ENCODE measurements around the gene WHRN.

WHRN gene

DNA sequence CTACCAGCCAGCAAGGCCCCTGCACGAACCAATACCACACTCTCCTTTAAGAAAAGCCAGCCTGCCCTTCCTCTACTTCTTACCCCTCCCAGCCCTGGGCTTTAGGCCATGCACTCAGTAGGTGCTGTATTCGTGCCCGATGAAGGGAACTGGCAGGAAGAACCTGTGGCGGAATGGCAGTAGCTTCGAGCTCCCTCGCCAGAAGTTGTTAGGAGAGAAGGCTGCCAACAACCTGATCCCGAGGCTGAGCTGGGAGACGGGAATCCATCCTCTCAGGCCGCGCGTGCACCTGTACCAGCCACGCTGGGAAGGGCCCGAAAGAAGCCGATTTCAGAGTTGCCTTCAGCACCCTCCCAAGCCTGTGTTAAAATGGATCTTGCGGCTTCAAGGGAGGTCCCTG, 72.2 kb downstream of the WHRN start:
- Histone ChIP-seq H3K27ac (replicated peaks) (no peak overlapping the region), H3K27me3 (ENCODE audit: insufficient read depth, poor library complexity, severe bottlenecking) (peaks cover 6% of the 10 kb centered on the region), H3K4me3 (replicated peaks; ENCODE audit: insufficient read depth, low read length) (no peak overlapping the region)
- TF ChIP-seq SPI1 (IDR thresholded peaks at IDR 0.05; ENCODE audit: borderline replicate concordance, low read depth), result no peak
- no peak for TF ChIP-seq GABPA (IDR thresholded peaks at IDR 0.05; ENCODE audit: low read depth)
- TF ChIP-seq, protein P1, sequence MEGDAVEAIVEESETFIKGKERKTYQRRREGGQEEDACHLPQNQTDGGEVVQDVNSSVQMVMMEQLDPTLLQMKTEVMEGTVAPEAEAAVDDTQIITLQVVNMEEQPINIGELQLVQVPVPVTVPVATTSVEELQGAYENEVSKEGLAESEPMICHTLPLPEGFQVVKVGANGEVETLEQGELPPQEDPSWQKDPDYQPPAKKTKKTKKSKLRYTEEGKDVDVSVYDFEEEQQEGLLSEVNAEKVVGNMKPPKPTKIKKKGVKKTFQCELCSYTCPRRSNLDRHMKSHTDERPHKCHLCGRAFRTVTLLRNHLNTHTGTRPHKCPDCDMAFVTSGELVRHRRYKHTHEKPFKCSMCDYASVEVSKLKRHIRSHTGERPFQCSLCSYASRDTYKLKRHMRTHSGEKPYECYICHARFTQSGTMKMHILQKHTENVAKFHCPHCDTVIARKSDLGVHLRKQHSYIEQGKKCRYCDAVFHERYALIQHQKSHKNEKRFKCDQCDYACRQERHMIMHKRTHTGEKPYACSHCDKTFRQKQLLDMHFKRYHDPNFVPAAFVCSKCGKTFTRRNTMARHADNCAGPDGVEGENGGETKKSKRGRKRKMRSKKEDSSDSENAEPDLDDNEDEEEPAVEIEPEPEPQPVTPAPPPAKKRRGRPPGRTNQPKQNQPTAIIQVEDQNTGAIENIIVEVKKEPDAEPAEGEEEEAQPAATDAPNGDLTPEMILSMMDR (IDR thresholded peaks at IDR 0.05; ENCODE audit: insufficient read depth, low read length), result no peak
- TF ChIP-seq, protein P2, sequence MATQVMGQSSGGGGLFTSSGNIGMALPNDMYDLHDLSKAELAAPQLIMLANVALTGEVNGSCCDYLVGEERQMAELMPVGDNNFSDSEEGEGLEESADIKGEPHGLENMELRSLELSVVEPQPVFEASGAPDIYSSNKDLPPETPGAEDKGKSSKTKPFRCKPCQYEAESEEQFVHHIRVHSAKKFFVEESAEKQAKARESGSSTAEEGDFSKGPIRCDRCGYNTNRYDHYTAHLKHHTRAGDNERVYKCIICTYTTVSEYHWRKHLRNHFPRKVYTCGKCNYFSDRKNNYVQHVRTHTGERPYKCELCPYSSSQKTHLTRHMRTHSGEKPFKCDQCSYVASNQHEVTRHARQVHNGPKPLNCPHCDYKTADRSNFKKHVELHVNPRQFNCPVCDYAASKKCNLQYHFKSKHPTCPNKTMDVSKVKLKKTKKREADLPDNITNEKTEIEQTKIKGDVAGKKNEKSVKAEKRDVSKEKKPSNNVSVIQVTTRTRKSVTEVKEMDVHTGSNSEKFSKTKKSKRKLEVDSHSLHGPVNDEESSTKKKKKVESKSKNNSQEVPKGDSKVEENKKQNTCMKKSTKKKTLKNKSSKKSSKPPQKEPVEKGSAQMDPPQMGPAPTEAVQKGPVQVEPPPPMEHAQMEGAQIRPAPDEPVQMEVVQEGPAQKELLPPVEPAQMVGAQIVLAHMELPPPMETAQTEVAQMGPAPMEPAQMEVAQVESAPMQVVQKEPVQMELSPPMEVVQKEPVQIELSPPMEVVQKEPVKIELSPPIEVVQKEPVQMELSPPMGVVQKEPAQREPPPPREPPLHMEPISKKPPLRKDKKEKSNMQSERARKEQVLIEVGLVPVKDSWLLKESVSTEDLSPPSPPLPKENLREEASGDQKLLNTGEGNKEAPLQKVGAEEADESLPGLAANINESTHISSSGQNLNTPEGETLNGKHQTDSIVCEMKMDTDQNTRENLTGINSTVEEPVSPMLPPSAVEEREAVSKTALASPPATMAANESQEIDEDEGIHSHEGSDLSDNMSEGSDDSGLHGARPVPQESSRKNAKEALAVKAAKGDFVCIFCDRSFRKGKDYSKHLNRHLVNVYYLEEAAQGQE (IDR thresholded peaks at IDR 0.05; ENCODE audit: insufficient replicate concordance, low read depth), result no peak
- TF ChIP-seq POLR2AphosphoS5 (IDR thresholded peaks at IDR 0.05; ENCODE audit: low read depth), result no peak
- no peak for DNase-seq (ENCODE audit: low read depth in 1 of 2, low spot score in 1 of 2)

DNA sequence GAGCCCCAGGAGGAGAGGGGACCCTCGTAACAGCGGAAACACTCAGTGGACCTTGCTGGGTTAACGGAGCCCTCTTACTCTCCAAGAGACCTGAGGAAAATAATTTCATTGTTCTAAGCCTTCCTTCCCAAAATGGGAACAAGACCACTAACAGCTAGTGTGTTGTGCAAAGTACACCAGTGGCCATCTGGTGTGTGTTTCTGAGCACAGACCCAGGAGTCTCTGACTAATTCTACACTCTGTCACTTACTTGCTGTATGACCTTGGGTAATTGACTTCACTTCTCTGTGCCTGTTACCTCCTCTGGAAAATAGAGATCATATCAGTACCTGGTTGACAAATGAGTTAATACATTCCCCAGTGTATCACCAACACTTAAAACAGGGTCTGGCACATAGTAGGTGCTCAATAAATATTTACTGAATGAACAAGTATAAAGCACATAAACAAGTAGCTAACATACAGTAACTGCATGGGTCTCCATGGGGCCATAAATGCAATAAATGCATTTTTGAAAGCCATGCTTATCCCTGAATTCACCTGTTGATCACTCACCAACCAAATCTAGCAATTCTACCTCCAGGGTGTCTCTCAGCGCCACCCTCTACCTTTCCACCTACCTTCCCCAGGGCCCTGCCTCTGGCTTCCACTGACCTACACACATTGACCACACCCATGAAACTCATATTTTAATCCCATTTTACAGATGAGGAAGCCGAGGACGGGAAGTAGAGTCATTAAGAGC, 72.8 kb downstream of the WHRN start:
- Histone ChIP-seq H3K27me3 (ENCODE audit: insufficient read depth, poor library complexity, severe bottlenecking) (peaks cover 6% of the 10 kb centered on the region), H3K4me3 (replicated peaks; ENCODE audit: insufficient read depth, low read length) (no peak overlapping the region), H3K27ac (replicated peaks) (no peak overlapping the region)
- TF ChIP-seq POLR2AphosphoS5 (IDR thresholded peaks at IDR 0.05; ENCODE audit: low read depth), result no peak
- no peak for TF ChIP-seq GABPA (IDR thresholded peaks at IDR 0.05; ENCODE audit: low read depth)
- TF ChIP-seq, protein P2 (IDR thresholded peaks at IDR 0.05; ENCODE audit: insufficient replicate concordance, low read depth), result no peak
- TF ChIP-seq SPI1 (IDR thresholded peaks at IDR 0.05; ENCODE audit: borderline replicate concordance, low read depth), result no peak
- TF ChIP-seq, protein P1 (IDR thresholded peaks at IDR 0.05; ENCODE audit: insufficient read depth, low read length), result no peak
- DNase-seq (ENCODE audit: low read depth in 1 of 2, low spot score in 1 of 2), result no peak

DNA sequence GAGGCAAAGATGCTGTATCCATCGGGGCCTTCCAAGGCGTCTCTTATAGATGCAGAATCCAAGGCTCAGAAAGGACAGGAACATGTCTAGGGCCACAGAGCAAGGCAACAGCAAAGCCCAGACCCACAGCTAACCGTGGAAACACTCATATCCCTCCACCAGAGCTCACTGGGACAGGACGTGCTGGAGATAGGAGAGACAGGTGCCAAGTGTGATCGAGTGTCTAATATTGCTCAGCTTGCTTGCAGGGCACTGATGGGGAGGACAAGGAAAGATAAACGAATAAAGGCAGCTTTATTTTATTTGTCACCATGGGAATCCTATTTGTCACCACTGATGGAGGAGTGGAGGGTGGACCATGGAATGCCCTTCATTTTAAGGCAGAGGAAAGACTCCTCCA, 73.5 kb downstream of the WHRN start:
- DNase-seq (ENCODE audit: low read depth in 1 of 2, low spot score in 1 of 2), result no peak
- H3K27ac ChIP-seq (replicated peaks), result no peak overlapping the region
- peaks cover 6% of the 10 kb centered on the region for H3K27me3 ChIP-seq (ENCODE audit: insufficient read depth, poor library complexity, severe bottlenecking)
- TF ChIP-seq GABPA (IDR thresholded peaks at IDR 0.05; ENCODE audit: low read depth) (no peak), SPI1 (IDR thresholded peaks at IDR 0.05; ENCODE audit: borderline replicate concordance, low read depth) (no peak)
- TF ChIP-seq, protein P1 (IDR thresholded peaks at IDR 0.05; ENCODE audit: insufficient read depth, low read length), result no peak
- no peak overlapping the region for H3K4me3 ChIP-seq (replicated peaks; ENCODE audit: insufficient read depth, low read length)

DNA sequence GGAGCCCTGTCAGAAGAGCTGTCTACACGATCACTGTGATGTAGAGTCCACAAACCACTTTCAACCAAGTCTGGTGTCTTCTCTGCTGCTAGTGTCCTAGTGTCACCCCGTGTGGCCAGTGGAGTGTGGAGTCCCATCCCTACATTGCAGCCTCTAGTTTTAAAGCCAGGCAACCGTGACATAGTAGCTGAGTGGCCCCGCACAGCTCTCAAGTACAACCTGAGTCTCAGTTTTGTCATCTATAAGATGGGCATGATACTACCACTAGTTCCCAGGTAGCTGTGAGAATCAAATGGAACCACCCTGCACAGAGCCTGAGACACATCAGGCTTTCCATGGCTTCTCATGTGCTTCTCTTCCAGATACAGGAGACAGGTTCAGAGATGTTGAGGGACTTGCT, 74.3 kb downstream of the WHRN start:
- no peak for DNase-seq (ENCODE audit: low read depth in 1 of 2, low spot score in 1 of 2)
- no peak overlapping the region for H3K4me3 ChIP-seq (replicated peaks; ENCODE audit: insufficient read depth, low read length)
- TF ChIP-seq POLR2AphosphoS5 (IDR thresholded peaks at IDR 0.05; ENCODE audit: low read depth) (no peak), GABPA (IDR thresholded peaks at IDR 0.05; ENCODE audit: low read depth) (no peak), SPI1 (IDR thresholded peaks at IDR 0.05; ENCODE audit: borderline replicate concordance, low read depth) (no peak)
- TF ChIP-seq, protein P1 (IDR thresholded peaks at IDR 0.05; ENCODE audit: insufficient read depth, low read length), result no peak
- TF ChIP-seq, protein P2 (IDR thresholded peaks at IDR 0.05; ENCODE audit: insufficient replicate concordance, low read depth), result no peak
- H3K27ac ChIP-seq (replicated peaks), result no peak overlapping the region
- H3K27me3 ChIP-seq (ENCODE audit: insufficient read depth, poor library complexity, severe bottlenecking), result peaks cover 6% of the 10 kb centered on the region
